H1 (cell line): Measurements from ENCODE around the gene CCDC159. TPM values are rescaled to one million over a fixed set of nuclear protein-coding genes. Genes with fewer than 3 reads are reported as not detected.

ENCODE experiments used
- CTCF ChIA-PET: fragments of 300-600 bp; sonication (Branson Sonifier 250); formaldehyde crosslinking; loops from one replicate; lab custom pipeline; 2021; ENCODE audit not compliant: partially characterized antibody; lab: Charles Lee
- POLR2A ChIA-PET: fragments of 300-600 bp; sonication (Branson Sonifier 250); formaldehyde crosslinking; loops from one replicate; lab custom pipeline; 2021; ENCODE audit warnings: inconsistent platforms; ENCODE audit not compliant: partially characterized antibody; lab: Charles Lee
- DNase-seq, 2 experiments: peaks; one replicate each; pipeline versions ENCODE4 v3.0.0 to v3.0.0-alpha.2; 2010 to 2022; ENCODE audit warnings: low spot score in 2 of 2, low read depth in 1 of 2, mixed read lengths in 1 of 2
- FAIRE-seq: peaks from 2 replicates; lab custom pipeline; 2011; peaks lifted over from hg19 to GRCh38; lab: Jason Lieb, UNC
- H2AFZ ChIP-seq: 2 replicates; pipeline ENCODE4 v1.8.1; 2012; ENCODE audit warnings: low read length, inconsistent platforms
- H2AK5ac ChIP-seq: 2 replicates; pipeline ENCODE4 v1.6.1; 2013; ENCODE audit warnings: low read depth, low read length
- H2BK120ac ChIP-seq: replicated peaks from 2 replicates; pipeline ENCODE3; 2013; ENCODE audit warnings: low read depth, low read length, inconsistent platforms
- H2BK12ac ChIP-seq: 2 replicates; pipeline ENCODE4 v1.6.1; 2013; ENCODE audit warnings: low read depth, low read length
- H2BK15ac ChIP-seq: 2 replicates; pipeline ENCODE4 v1.6.1; 2013; ENCODE audit warnings: low read length
- H2BK20ac ChIP-seq: 2 replicates; pipeline ENCODE4 v1.6.1; 2013; ENCODE audit warnings: low read length
- H2BK5ac ChIP-seq: 2 replicates; pipeline ENCODE4 v1.6.1; 2013; ENCODE audit warnings: low read depth, low read length
- H3K14ac ChIP-seq: 2 replicates; pipeline ENCODE4 v1.6.1; 2013; ENCODE audit warnings: inconsistent platforms; ENCODE audit not compliant: insufficient read length
- H3K18ac ChIP-seq: 2 replicates; pipeline ENCODE4 v1.6.1; 2013; ENCODE audit warnings: low read length; ENCODE audit errors: extremely low read depth
- H3K23ac ChIP-seq: 2 replicates; pipeline ENCODE4 v1.6.1; 2013; ENCODE audit warnings: inconsistent platforms; ENCODE audit not compliant: insufficient read length
- H3K23me2 ChIP-seq: 2 replicates; pipeline ENCODE4 v1.6.1; 2013; ENCODE audit warnings: low read depth, low read length
- H3K27ac ChIP-seq: 2 replicates; pipeline ENCODE4 v1.6.1; 2011; ENCODE audit warnings: low read depth, low read length, inconsistent platforms
- H3K27me3 ChIP-seq, 4 experiments: replicated peaks in 1 of 4; 1 replicate in 1 of 4; 2 replicates in 3 of 4; pipeline versions ENCODE4 v1.6.1 to v1.8.1; 2011 to 2013; ENCODE audit warnings: low read length in 3 of 4, mild to moderate bottlenecking in 3 of 4, inconsistent platforms in 2 of 4, mixed read lengths in 2 of 4, moderate library complexity in 1 of 4; ENCODE audit not compliant: control insufficient read depth in 3 of 4, insufficient read depth in 3 of 4; ENCODE audit errors: extremely low read depth in 1 of 4
- H3K36me3 ChIP-seq, 4 experiments: 2 replicates each; pipeline versions ENCODE4 v1.6.1 to v1.8.1; 2011 to 2013; ENCODE audit warnings: mild to moderate bottlenecking in 4 of 4, low read length in 3 of 4, moderate library complexity in 2 of 4, control low read depth in 1 of 4, inconsistent platforms in 1 of 4; ENCODE audit not compliant: insufficient read depth in 4 of 4, control insufficient read depth in 2 of 4
- H3K4ac ChIP-seq: replicated peaks from 2 replicates; pipeline ENCODE3; 2013; ENCODE audit warnings: low read length, low read depth, mixed read lengths, inconsistent platforms; ENCODE audit not compliant: insufficient read length
- H3K4me1 ChIP-seq, 4 experiments: replicated peaks in 1 of 4; 1 replicate in 1 of 4; 2 replicates in 3 of 4; pipeline versions ENCODE4 v1.6.1 to v1.8.1; 2011 to 2013; ENCODE audit warnings: low read length in 3 of 4, inconsistent platforms in 2 of 4, mixed read lengths in 1 of 4; ENCODE audit not compliant: insufficient read depth in 4 of 4, control insufficient read depth in 3 of 4
- H3K4me2 ChIP-seq, 2 experiments: 2 replicates each; pipeline versions ENCODE4 v1.6.1 to v1.8.1; 2011 to 2013; ENCODE audit warnings: low read depth in 2 of 2, low read length in 2 of 2, control low read depth in 1 of 2, inconsistent platforms in 1 of 2, mild to moderate bottlenecking in 1 of 2; ENCODE audit not compliant: insufficient read depth in 1 of 2
- H3K4me3 ChIP-seq, 4 experiments: fragments of 200-600, 300-600 bp in 1 of 4; sonication (generic), shearing (Covaris generic), sonication (Bioruptor Twin) in 1 of 4; 2 replicates each; pipeline versions ENCODE4 v1.5.1 to v1.8.1; 2011 to 2016; ENCODE audit warnings: low read length in 4 of 4, low read depth in 3 of 4, control low read depth in 2 of 4, inconsistent platforms in 2 of 4, mild to moderate bottlenecking in 2 of 4, mixed read lengths in 1 of 4, moderate library complexity in 1 of 4; ENCODE audit not compliant: insufficient read depth in 2 of 4; ENCODE audit errors: extremely low read depth in 1 of 4
- H3K56ac ChIP-seq: replicated peaks from 2 replicates; pipeline ENCODE3; 2013; ENCODE audit warnings: low read depth, mild to moderate bottlenecking, mixed read lengths, low read length, inconsistent platforms; ENCODE audit not compliant: insufficient read length
- H3K79me1 ChIP-seq: 2 replicates; pipeline ENCODE4 v1.6.1; 2013; ENCODE audit warnings: low read depth, low read length, control low read depth
- H3K79me2 ChIP-seq, 2 experiments: 2 replicates each; pipeline versions ENCODE4 v1.6.1 to v1.8.1; 2012 to 2013; ENCODE audit warnings: low read length in 2 of 2, mild to moderate bottlenecking in 2 of 2, inconsistent platforms in 1 of 2; ENCODE audit not compliant: insufficient read depth in 2 of 2, control insufficient read depth in 1 of 2
- H3K9ac ChIP-seq, 4 experiments: replicated peaks in 1 of 4; 1 replicate in 1 of 4; 2 replicates in 3 of 4; pipeline versions ENCODE4 v1.6.1 to v1.8.1; 2011 to 2013; ENCODE audit warnings: low read depth in 3 of 4, low read length in 3 of 4, control low read depth in 2 of 4, mild to moderate bottlenecking in 2 of 4, moderate library complexity in 2 of 4, inconsistent platforms in 1 of 4; ENCODE audit errors: extremely low read depth in 1 of 4
- H3K9me3 ChIP-seq, 2 experiments: 2 replicates each; pipeline versions ENCODE4 v1.6.1 to v1.8.1; 2012 to 2013; ENCODE audit warnings: mild to moderate bottlenecking in 2 of 2, moderate library complexity in 2 of 2, control low read depth in 1 of 2, inconsistent platforms in 1 of 2, low read depth in 1 of 2, low read length in 1 of 2, mixed read lengths in 1 of 2; ENCODE audit not compliant: insufficient read depth in 2 of 2
- H4K20me1 ChIP-seq, 2 experiments: replicated peaks in 1 of 2; 2 replicates each; pipeline versions ENCODE3 to v1.8.1; 2011 to 2013; ENCODE audit warnings: inconsistent platforms in 2 of 2, low read length in 2 of 2, mild to moderate bottlenecking in 1 of 2; ENCODE audit not compliant: insufficient read depth in 2 of 2, control insufficient read depth in 1 of 2
- H4K5ac ChIP-seq: 2 replicates; pipeline ENCODE4 v1.6.1; 2013; ENCODE audit warnings: low read length, low read depth, mixed read lengths, inconsistent platforms; ENCODE audit not compliant: insufficient read length
- H4K8ac ChIP-seq: 2 replicates; pipeline ENCODE4 v1.8.0; 2013; ENCODE audit warnings: mild to moderate bottlenecking, moderate library complexity, low read length, inconsistent platforms; ENCODE audit not compliant: insufficient read depth; ENCODE audit errors: extremely low read depth
- H4K91ac ChIP-seq: replicated peaks from 2 replicates; pipeline ENCODE3; 2013; ENCODE audit warnings: low read length, mixed read lengths, inconsistent platforms; ENCODE audit not compliant: insufficient read length
- ATF3 ChIP-seq: IDR thresholded peaks from 2 replicates; pipeline ENCODE4 v1.6.1; 2011; ENCODE audit warnings: low read depth, mild to moderate bottlenecking, low read length; ENCODE audit not compliant: insufficient read depth
- BRCA1 ChIP-seq: IDR thresholded peaks from 2 replicates; pipeline ENCODE4 v1.6.1; 2012; ENCODE audit warnings: low read depth, low read length, improper control_type of control experiment
- EP300 ChIP-seq, 2 experiments: IDR thresholded peaks; 1 replicate in 1 of 2; 2 replicates in 1 of 2; pipeline ENCODE4 v1.6.1; 2011 to 2012; ENCODE audit warnings: low read depth in 2 of 2, low read length in 2 of 2, mild to moderate bottlenecking in 2 of 2, borderline replicate concordance in 1 of 2, inconsistent platforms in 1 of 2, moderate library complexity in 1 of 2
- KDM1A ChIP-seq: fragments of 200-600, 300-600 bp; sonication (generic); IDR thresholded peaks from 2 replicates; pipeline ENCODE4 v1.7.1; 2016; ENCODE audit warnings: mild to moderate bottlenecking, low read length, borderline replicate concordance
- POLR2AphosphoS5 ChIP-seq: IDR thresholded peaks from 2 replicates; pipeline ENCODE4 v1.6.1; 2011; ENCODE audit warnings: low read depth, low read length
- RFX5 ChIP-seq: IDR thresholded peaks from 2 replicates; pipeline ENCODE4 v1.6.1; 2011; ENCODE audit warnings: low read depth, low read length, improper control_type of control experiment, borderline replicate concordance
- SIN3A ChIP-seq, 2 experiments: IDR thresholded peaks in 1 of 2; conservative IDR thresholded peaks in 1 of 2; 2 replicates each; pipeline ENCODE4 v1.6.1; 2011 to 2012; ENCODE audit warnings: low read length in 2 of 2, improper control_type of control experiment in 1 of 2, low read depth in 1 of 2, mild to moderate bottlenecking in 1 of 2
- SIX5 ChIP-seq: IDR thresholded peaks from 2 replicates; pipeline ENCODE4 v1.6.1; 2011; ENCODE audit warnings: mild to moderate bottlenecking, low read depth, low read length
- SP1 ChIP-seq: IDR thresholded peaks from 2 replicates; pipeline ENCODE4 v1.6.1; 2011; ENCODE audit warnings: low read depth, low read length
- SUZ12 ChIP-seq: fragments of 200-600 bp; sonication (generic); IDR thresholded peaks from 2 replicates; pipeline ENCODE4 v1.6.1; 2012; ENCODE audit warnings: mild to moderate bottlenecking, inconsistent platforms, low read length, moderate library complexity, mixed read lengths
- TAF1 ChIP-seq: IDR thresholded peaks from 2 replicates; pipeline ENCODE4 v1.6.1; 2011; ENCODE audit warnings: mild to moderate bottlenecking, low read depth, low read length
- TAF7 ChIP-seq: optimal IDR thresholded peaks from 2 replicates; pipeline ENCODE3; 2011; ENCODE audit warnings: low read depth, mild to moderate bottlenecking, inconsistent platforms, low read length, moderate library complexity, borderline replicate concordance
- TEAD4 ChIP-seq: IDR thresholded peaks from 2 replicates; pipeline ENCODE4 v1.6.1; 2012; ENCODE audit warnings: low read depth, low read length, inconsistent platforms, mixed read lengths
- WGBS, 2 experiments: shearing (Covaris generic) in 1 of 2; methylation state at CpG; one replicate each; pipeline versions ENCODE4 v1.1.6 to v1.1.7; 2013 to 2015; ENCODE audit warnings: low lambda C conversion rate in 2 of 2, mixed read lengths in 2 of 2, inconsistent platforms in 1 of 2, low coverage in 1 of 2, missing lambda C conversion rate in 1 of 2; ENCODE audit not compliant: insufficient replicate concordance in 2 of 2, insufficient coverage in 1 of 2, insufficient read length in 1 of 2; ENCODE audit errors: extremely low coverage in 1 of 2, missing lambda C conversion rate in 1 of 2; 5-methylcytosine and 5-hydroxymethylcytosine counted together
- polyA plus RNA-seq, 7 experiments: library from polyadenylated mRNA; depleted of rRNA in 3 of 7; stranded (reverse) in 5 of 7; unstranded in 2 of 7; fragments of >200 nt in 5 of 7; fragments of 200-250 nt in 2 of 7; gene quantifications; 1 replicate in 5 of 7; 2 replicates in 1 of 7; 4 replicates in 1 of 7; pipeline versions ENCODE4 v1.2.1 to v1.2.3, GENCODE V29; 2011 to 2013; ENCODE audit warnings: missing spikeins in 2 of 7, mixed read lengths in 2 of 7
- total RNA-seq: library from RNA; stranded (reverse); fragmentation: NEBNext Ultra II Directional; extraction: Animal tissue kit (Norgen Biotek cat#: 25700); gene quantifications from 2 replicates; pipeline ENCODE4 v1.2.1, GENCODE V29; 2021

Gene CCDC159
- total and polyA plus RNA-seq, 2 of the 8 experiments (the other 6 are each of a cell fraction or from before 2014, with no cell fraction given), result 4.0 to 5.4 TPM

GRCh38 chr19:11397089-11397610, 50.8 kb downstream of the CCDC159 start:
- Histone ChIP-seq H3K14ac (no peak overlapping the region), H3K9me3 (no peaks in the 10 kb centered on the region), H2AK5ac (no peak overlapping the region), H2BK5ac (no peak overlapping the region), H3K27ac (no peak overlapping the region), H3K79me2 (no peaks in the 10 kb centered on the region), H3K9ac (no peak overlapping the region), H3K56ac (no peak overlapping the region), H2BK12ac (no peak overlapping the region), H3K4ac (no peak overlapping the region), H2BK20ac (no peak overlapping the region), H3K23me2 (peaks cover 2% of the 10 kb centered on the region; the same call in 1 of the 2 replicates), H3K79me1 (no peaks in the 10 kb centered on the region), H3K4me3 (no peak overlapping the region), H3K27me3 (no peaks in the 10 kb centered on the region), H4K5ac (no peak overlapping the region), H2BK120ac (no peak overlapping the region)
- FAIRE-seq (no peak), DNase-seq (no peak)
- WGBS, 2 experiments, result 92% methylated on average over 22 of the region's 22 CpGs; no CpG with 5 or more reads in 1 of the 2 experiments
- POLR2A ChIA-PET, result interaction anchor here (0.6 to 2.1 kb wide), 6 partner anchors 10 to 1517 kb away, joined by 3 to 7 read pairs (median 5); partner anchors contain the start of genes CCDC159, EPOR and TMEM205
- TF ChIP-seq SUZ12 (no peak), SIN3A (conservative IDR thresholded peaks at IDR 0.05 in 1 of 2, IDR thresholded peaks at IDR 0.05 in 1 of 2; ENCODE audit: low read depth in 1 of 2, low read length in 2 of 2) (no peak), TAF1 (no peak), EP300 (IDR thresholded peaks at IDR 0.05; ENCODE audit: borderline replicate concordance in 1 of 2, low read depth in 2 of 2, low read length in 2 of 2) (no peak), SIX5 (no peak), TAF7 (no peak), RFX5 (no peak), SP1 (no peak), ATF3 (no peak), KDM1A (no peak), BRCA1 (no peak), POLR2AphosphoS5 (no peak), TEAD4 (no peak)
- TF ChIP-seq, all 59 proteins: peak for 0
- H3K23ac ChIP-seq, result no peak overlapping the region
- peaks cover 0 to 2% (median 0%) of the 10 kb centered on the region in 4 experiments; a peak in 1 of 7 replicates for H3K4me1 ChIP-seq
- peaks cover 0 to 24% (median 5%) of the 10 kb centered on the region in 4 experiments; a peak in 7 of 8 replicates for H3K36me3 ChIP-seq
- peak overlapping the region; percentile 11; the same call in 1 of the 2 replicates for H4K8ac ChIP-seq
- H2BK15ac ChIP-seq, result no peak overlapping the region
- CTCF ChIA-PET, result interaction anchor here (0.8 to 4.1 kb wide), 8 partner anchors 9 to 109 kb away, joined by 3 to 19 read pairs (median 4); partner anchors contain the start of genes ODAD3 and PRKCSH
- H3K18ac ChIP-seq, result no peak overlapping the region
- H4K20me1 ChIP-seq, result no peaks in the 10 kb centered on the region
- H2AFZ ChIP-seq, result no peak overlapping the region
- H3K4me2 ChIP-seq, result no peak overlapping the region
- H4K91ac ChIP-seq, result no peak overlapping the region
